GM12878 (cell line): ENCODE measurements around the gene RAP1A. TPM values are rescaled to one million over a fixed set of nuclear protein-coding genes. Genes with fewer than 3 reads are reported as not detected.

ENCODE experiments used
- ATAC-seq: fragments of 200-7000 bp; cut with Tn5 transposase; 3 replicates; pipeline ENCODE4 v1.9.1; 2020; ENCODE audit warnings: mild to moderate bottlenecking, moderate library complexity
- BruUV-seq: library from RNA; stranded (reverse); fragments of 400-500 nt; replicated peaks from 2 replicates; lab custom pipeline; 2021; lab: Mats Ljungman, UMichigan
- CTCF ChIA-PET: fragments of 300-600 bp; sonication (Branson Sonifier 250); formaldehyde crosslinking; extraction: SDS; loops from one replicate; lab custom pipeline; 2021; ENCODE audit warnings: inconsistent platforms; lab: Yijun Ruan, JAX
- POLR2A ChIA-PET: fragments of 350-600 bp; formaldehyde crosslinking; extraction: SDS; loops from one replicate; lab custom pipeline; 2021; ENCODE audit warnings: inconsistent platforms; lab: Charles Lee
- RAD21 ChIA-PET: fragments of 300-600 bp; sonication (Branson Sonifier 250); formaldehyde crosslinking; loops from one replicate; lab custom pipeline; 2023; ENCODE audit warnings: antibody characterized with exemption; ENCODE audit not compliant: unreplicated experiment; lab: Charles Lee
- SMC1A ChIA-PET: fragments of 300-600 bp; sonication (Branson Sonifier 250); formaldehyde crosslinking; loops from one replicate; lab custom pipeline; 2023; ENCODE audit not compliant: unreplicated experiment, uncharacterized antibody; lab: Charles Lee
- DNase-seq: peaks from one replicate; pipeline ENCODE4 v3.0.0-alpha.2; 2011; ENCODE audit warnings: low read depth, low spot score
- FAIRE-seq: peaks from 3 replicates; lab custom pipeline; 2011; peaks lifted over from hg19 to GRCh38; lab: Jason Lieb, UNC
- H2AFZ ChIP-seq: 2 replicates; pipeline ENCODE4 v1.6.0; 2011; ENCODE audit warnings: low read depth, low read length, control low read depth; ENCODE audit not compliant: control insufficient read depth
- H3K27ac ChIP-seq: 2 replicates; pipeline ENCODE4 v1.5.1; 2011; ENCODE audit warnings: control low read depth; ENCODE audit not compliant: control insufficient read depth, insufficient read depth
- H3K27me3 ChIP-seq, 2 experiments: replicated peaks in 1 of 2; 2 replicates each; pipeline versions ENCODE4 v1.6.0 to v1.6.1; 2011; ENCODE audit warnings: low read length in 1 of 2; ENCODE audit not compliant: control insufficient read depth in 2 of 2, insufficient read depth in 2 of 2
- H3K36me3 ChIP-seq, 2 experiments: 2 replicates each; pipeline ENCODE4 v1.5.1; 2011; ENCODE audit warnings: low read length in 1 of 2; ENCODE audit not compliant: control insufficient read depth in 2 of 2, insufficient read depth in 2 of 2
- H3K4me1 ChIP-seq: 2 replicates; pipeline ENCODE4 v1.6.1; 2011; ENCODE audit warnings: mild to moderate bottlenecking, low read length, moderate library complexity, mixed read lengths; ENCODE audit not compliant: control insufficient read depth, insufficient read depth
- H3K4me2 ChIP-seq: 2 replicates; pipeline ENCODE4 v1.6.0; 2011; ENCODE audit warnings: control low read depth; ENCODE audit not compliant: control insufficient read depth, insufficient read depth
- H3K4me3 ChIP-seq: fragments of 200-600 bp; sonication (generic); 2 replicates; pipeline ENCODE4 v1.5.1; 2016
- H3K79me2 ChIP-seq: 2 replicates; pipeline ENCODE4 v1.6.0; 2011; ENCODE audit warnings: low read length; ENCODE audit not compliant: control insufficient read depth, insufficient read depth
- H3K9ac ChIP-seq: 2 replicates; pipeline ENCODE4 v1.8.0; 2011; ENCODE audit warnings: low read length, control low read depth, mixed read lengths; ENCODE audit not compliant: control insufficient read depth, insufficient read depth
- H3K9me3 ChIP-seq: replicated peaks from 3 replicates; pipeline ENCODE4 v1.5.1; 2011; ENCODE audit warnings: mild to moderate bottlenecking, low read length; ENCODE audit not compliant: control insufficient read depth, insufficient read depth
- H4K20me1 ChIP-seq: 2 replicates; pipeline ENCODE4 v1.6.0; 2011; ENCODE audit not compliant: control insufficient read depth, insufficient read depth
- BMI1 ChIP-seq: fragments of 450-650 bp; IDR thresholded peaks from 2 replicates; pipeline ENCODE4 v1.6.1; 2016; ENCODE audit warnings: mild to moderate bottlenecking, moderate library complexity, borderline replicate concordance
- CHD2 ChIP-seq: IDR thresholded peaks from 2 replicates; pipeline ENCODE4 v1.6.1; 2011; ENCODE audit warnings: low read depth, low read length, improper control_type of control experiment, borderline replicate concordance
- NKRF ChIP-seq: fragments of 450-650 bp; conservative IDR thresholded peaks from 2 replicates; pipeline ENCODE4 v1.6.1; 2017; ENCODE audit warnings: mild to moderate bottlenecking, moderate library complexity
- SKIL ChIP-seq: fragments of 450-650 bp; IDR thresholded peaks from 2 replicates; pipeline ENCODE4 v1.6.1; 2017; ENCODE audit warnings: mild to moderate bottlenecking, low read depth, inconsistent platforms; ENCODE audit not compliant: poor library complexity, severe bottlenecking
- SMARCA5 ChIP-seq: fragments of 450-650 bp; IDR thresholded peaks from 2 replicates; pipeline ENCODE4 v1.6.1; 2017; ENCODE audit warnings: mild to moderate bottlenecking
- SMC3 ChIP-seq: IDR thresholded peaks from 2 replicates; pipeline ENCODE4 v1.6.1; 2011; ENCODE audit warnings: low read length, improper control_type of control experiment, borderline replicate concordance
- SRF ChIP-seq, 2 experiments: IDR thresholded peaks; 2 replicates each; pipeline ENCODE4 v1.6.1; 2011; ENCODE audit warnings: low read depth in 2 of 2, low read length in 2 of 2, mild to moderate bottlenecking in 1 of 2, moderate library complexity in 1 of 2
- TCF12 ChIP-seq: IDR thresholded peaks from 2 replicates; pipeline ENCODE4 v1.6.1; 2011; ENCODE audit warnings: low read depth, mild to moderate bottlenecking, low read length
- WGBS: methylation state at CpG from one replicate; pipeline ENCODE4 v1.1.6; 2016; ENCODE audit warnings: low lambda C conversion rate; ENCODE audit not compliant: insufficient replicate concordance, insufficient coverage; ENCODE audit errors: missing lambda C conversion rate; 5-methylcytosine and 5-hydroxymethylcytosine counted together
- in situ Hi-C: fragments of 300-500 bp; cut with MboI; formaldehyde crosslinking; loops from 9 replicates; pipeline ENCODE4 v1.14.3; 2018; ENCODE audit warnings: mixed read lengths
- intact Hi-C: fragments of 100-400 bp; cut with micrococcal nuclease; formaldehyde crosslinking; loops from one replicate; pipeline ENCODE4 v1.14.2; 2022; ENCODE audit not compliant: unreplicated experiment
- polyA plus RNA-seq, 11 experiments: library from polyadenylated mRNA; depleted of rRNA in 4 of 11; unstranded in 6 of 11; stranded (reverse) in 5 of 11; fragments of >200 nt; fragmentation: Nextera tagmentation in 4 of 11; fragmentation: Illumina TruSeq in 1 of 11; extraction: Ambion mirVana in 4 of 11; extraction: Trizol in 1 of 11; gene quantifications; 1 replicate in 1 of 11; 2 replicates in 10 of 11; pipeline versions ENCODE4 v1.2.1 to v1.2.3, GENCODE V29; 2011 to 2016; ENCODE audit warnings: inconsistent platforms in 2 of 11, missing spikeins in 2 of 11, low read depth in 1 of 11
- total RNA-seq, 4 experiments: library from RNA; depleted of rRNA in 3 of 4; stranded (reverse); fragments of >200 nt in 3 of 4; fragmentation: Illumina TruSeq in 1 of 4; extraction: Trizol in 1 of 4; gene quantifications; 2 replicates each; pipeline versions ENCODE4 v1.2.1 to v1.2.3, GENCODE V29; 2013 to 2021
- TF ChIP-seq, protein P1 (sequence below): fragments of 450-650 bp; IDR thresholded peaks from 2 replicates; pipeline ENCODE4 v1.6.1; 2018; ENCODE audit warnings: mild to moderate bottlenecking, low read depth, moderate library complexity; ENCODE audit not compliant: partially characterized antibody
- TF ChIP-seq, protein P2 (sequence below): IDR thresholded peaks from 2 replicates; pipeline ENCODE4 v1.6.1; 2012; ENCODE audit warnings: low read depth, low read length, improper control_type of control experiment

Gene RAP1A
- total and polyA plus RNA-seq, 10 of the 15 experiments (the other 5 are each of a cell fraction or from before 2014, with no cell fraction given), result 38.4 to 213 (median 86.0) TPM

DNA sequence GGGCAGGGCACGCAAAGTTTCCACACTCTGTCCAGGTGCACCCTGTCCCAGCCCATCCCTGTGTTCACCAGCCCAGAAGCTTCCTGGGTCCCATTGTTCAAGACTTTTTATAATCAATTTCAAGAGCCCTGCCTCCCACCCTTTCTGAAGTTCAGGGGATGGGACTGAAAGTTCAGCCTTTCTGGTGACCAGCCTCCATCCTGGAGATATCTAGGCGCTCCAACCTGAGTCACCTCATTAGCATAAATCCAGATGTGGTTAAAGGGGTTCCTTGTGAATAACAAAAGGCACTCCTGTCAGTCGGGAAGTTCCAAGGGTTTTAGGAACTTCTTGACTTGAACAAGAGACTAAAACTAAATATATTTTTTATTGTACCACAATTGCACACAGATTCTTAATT lies 48.4 kb upstream of the RAP1A start:
- POLR2A ChIA-PET, result interaction anchor here (0.6 to 0.7 kb wide), 2 partner anchors 35 to 117 kb away, joined by 3 read pairs; no protein-coding TSS in a partner anchor

More for the DNA sequence above, 48.4 kb upstream of the RAP1A start:
- intact Hi-C loops (loop anchor here (5.0 kb wide), 1 partner anchor 86 kb away; no protein-coding TSS in a partner anchor), in situ Hi-C loops (no loop called here)
- H3K4me3 ChIP-seq, result no peak overlapping the region
- ATAC-seq (no peak), DNase-seq (no peak), FAIRE-seq (no peak)
- no peak overlapping the region for H3K27ac ChIP-seq
- ChIA-PET CTCF (interaction anchor here (0.7 to 2.0 kb wide), 7 partner anchors 8 to 176 kb away, joined by 3 to 9 read pairs (median 5); no protein-coding TSS in a partner anchor), SMC1A (interaction anchor here (0.7 to 5.2 kb wide), 14 partner anchors 8 to 143 kb away, joined by 3 to 48 read pairs (median 5); no protein-coding TSS in a partner anchor), RAD21 (interaction anchor here (0.8 to 2.5 kb wide), 7 partner anchors 11 to 144 kb away, joined by 3 to 12 read pairs (median 3); partner anchors contain the start of gene RAP1A)
- H3K9me3 ChIP-seq, result no peaks in the 10 kb centered on the region
- H3K4me2 ChIP-seq, result no peak overlapping the region
- no peaks in the 10 kb centered on the region for H4K20me1 ChIP-seq
- H3K79me2 ChIP-seq, result no peaks in the 10 kb centered on the region
- no peaks in the 10 kb centered on the region for H3K4me1 ChIP-seq
- TF ChIP-seq, protein P1, sequence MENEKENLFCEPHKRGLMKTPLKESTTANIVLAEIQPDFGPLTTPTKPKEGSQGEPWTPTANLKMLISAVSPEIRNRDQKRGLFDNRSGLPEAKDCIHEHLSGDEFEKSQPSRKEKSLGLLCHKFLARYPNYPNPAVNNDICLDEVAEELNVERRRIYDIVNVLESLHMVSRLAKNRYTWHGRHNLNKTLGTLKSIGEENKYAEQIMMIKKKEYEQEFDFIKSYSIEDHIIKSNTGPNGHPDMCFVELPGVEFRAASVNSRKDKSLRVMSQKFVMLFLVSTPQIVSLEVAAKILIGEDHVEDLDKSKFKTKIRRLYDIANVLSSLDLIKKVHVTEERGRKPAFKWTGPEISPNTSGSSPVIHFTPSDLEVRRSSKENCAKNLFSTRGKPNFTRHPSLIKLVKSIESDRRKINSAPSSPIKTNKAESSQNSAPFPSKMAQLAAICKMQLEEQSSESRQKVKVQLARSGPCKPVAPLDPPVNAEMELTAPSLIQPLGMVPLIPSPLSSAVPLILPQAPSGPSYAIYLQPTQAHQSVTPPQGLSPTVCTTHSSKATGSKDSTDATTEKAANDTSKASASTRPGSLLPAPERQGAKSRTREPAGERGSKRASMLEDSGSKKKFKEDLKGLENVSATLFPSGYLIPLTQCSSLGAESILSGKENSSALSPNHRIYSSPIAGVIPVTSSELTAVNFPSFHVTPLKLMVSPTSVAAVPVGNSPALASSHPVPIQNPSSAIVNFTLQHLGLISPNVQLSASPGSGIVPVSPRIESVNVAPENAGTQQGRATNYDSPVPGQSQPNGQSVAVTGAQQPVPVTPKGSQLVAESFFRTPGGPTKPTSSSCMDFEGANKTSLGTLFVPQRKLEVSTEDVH, result no peak
- no peak for TF ChIP-seq BMI1
- no peak for TF ChIP-seq SMC3
- no peak for TF ChIP-seq CHD2
- TF ChIP-seq TCF12, result no peak
- no peak for TF ChIP-seq NKRF
- TF ChIP-seq, protein P2, sequence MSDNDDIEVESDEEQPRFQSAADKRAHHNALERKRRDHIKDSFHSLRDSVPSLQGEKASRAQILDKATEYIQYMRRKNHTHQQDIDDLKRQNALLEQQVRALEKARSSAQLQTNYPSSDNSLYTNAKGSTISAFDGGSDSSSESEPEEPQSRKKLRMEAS, result no peak
- TF ChIP-seq SRF (IDR thresholded peaks at IDR 0.05; ENCODE audit: low read depth in 2 of 2, low read length in 2 of 2), result no peak
- no peak for TF ChIP-seq SMARCA5
- TF ChIP-seq SKIL, result no peak
- H3K27me3 ChIP-seq, result no peaks in the 10 kb centered on the region
- H3K9ac ChIP-seq, result no peak overlapping the region
- BruUV-seq, result no TSS peak
- no peaks in the 10 kb centered on the region for H3K36me3 ChIP-seq
- 80% methylated on average over 3 of the region's 3 CpGs for WGBS
- H2AFZ ChIP-seq, result no peak overlapping the region
